Smooth muscle cell (in vitro differentiated cells): Measurements from ENCODE around the gene JCHAIN. TPM values are rescaled to one million over a fixed set of nuclear protein-coding genes. Genes with fewer than 3 reads are reported as not detected.

Source experiments
- DNase-seq: peaks from one replicate; lab custom pipeline; 2025; ENCODE audit not compliant: unreplicated experiment; lab: John Stamatoyannopoulos, UW
- H2AFZ ChIP-seq: fragments of 200-600 bp; sonication (generic); 2 replicates; pipeline ENCODE4 v1.6.0; 2016; ENCODE audit warnings: antibody characterized with exemption, low read depth, mild to moderate bottlenecking
- H3F3A ChIP-seq: fragments of 200-600 bp; sonication (generic); 2 replicates; pipeline ENCODE4 v1.6.0; 2017; ENCODE audit warnings: antibody characterized with exemption, low read depth
- H3K27ac ChIP-seq: fragments of 200-600 bp; sonication (generic); 2 replicates; pipeline ENCODE4 v1.5.1; 2016; ENCODE audit warnings: low read depth, mild to moderate bottlenecking
- H3K27me3 ChIP-seq: fragments of 200-600 bp; sonication (generic); 2 replicates; pipeline ENCODE4 v1.6.1; 2016; ENCODE audit warnings: low read depth, mild to moderate bottlenecking
- H3K36me3 ChIP-seq: fragments of 200-600 bp; sonication (generic); 2 replicates; pipeline ENCODE4 v1.5.1; 2016; ENCODE audit warnings: low read depth
- H3K4me1 ChIP-seq: fragments of 200-600 bp; sonication (generic); 2 replicates; pipeline ENCODE4 v1.5.1; 2016; ENCODE audit warnings: low read depth
- H3K4me2 ChIP-seq: fragments of 200-600 bp; sonication (generic); 2 replicates; pipeline ENCODE4 v1.6.0; 2016; ENCODE audit warnings: mild to moderate bottlenecking
- H3K4me3 ChIP-seq: fragments of 200-600 bp; sonication (generic); 2 replicates; pipeline ENCODE4 v1.5.1; 2016; ENCODE audit warnings: mild to moderate bottlenecking
- H3K79me2 ChIP-seq: fragments of 200-600 bp; sonication (generic); 2 replicates; pipeline ENCODE4 v1.6.0; 2016; ENCODE audit warnings: low read depth, mild to moderate bottlenecking
- H3K9ac ChIP-seq: fragments of 200-600 bp; sonication (generic); 2 replicates; pipeline ENCODE4 v1.6.0; 2016; ENCODE audit warnings: low read depth
- H3K9me3 ChIP-seq: fragments of 200-600 bp; sonication (generic); replicated peaks from 2 replicates; pipeline ENCODE4 v1.5.1; 2016; ENCODE audit warnings: low read depth
- H4K20me1 ChIP-seq: fragments of 200-600 bp; sonication (generic); 2 replicates; pipeline ENCODE4 v1.6.0; 2016; ENCODE audit warnings: low read depth
- WGBS: methylation state at CpG from one replicate; pipeline ENCODE4 v1.1.7; 2016; ENCODE audit warnings: low lambda C conversion rate; 5-methylcytosine and 5-hydroxymethylcytosine counted together
- polyA plus RNA-seq: library from polyadenylated mRNA; unstranded; fragments of >200 nt; fragmentation: Nextera tagmentation; extraction: Ambion mirVana; gene quantifications from 2 replicates; pipeline ENCODE4 v1.2.1, GENCODE V29; 2016
- total RNA-seq: library from RNA; depleted of rRNA; stranded (reverse); fragments of >200 nt; gene quantifications from 2 replicates; pipeline ENCODE4 v1.2.3, GENCODE V29; 2014
- TF ChIP-seq, protein P1 (sequence below): fragments of 200-600 bp; sonication (generic); IDR thresholded peaks from 2 replicates; pipeline ENCODE4 v1.5.1; 2017; ENCODE audit warnings: borderline replicate concordance, mild to moderate bottlenecking, antibody characterized with exemption; ENCODE audit not compliant: insufficient read depth, poor library complexity, severe bottlenecking

JCHAIN gene
- total and polyA plus RNA-seq, 2 experiments from 2014 or later, result not detected

GRCh38 chr4:70660106-70660505, 6.2 kb downstream of the JCHAIN start:
- H3K79me2 ChIP-seq, result no peaks in the 10 kb centered on the region
- H2AFZ ChIP-seq, result no peak overlapping the region
- no peaks in the 10 kb centered on the region for H4K20me1 ChIP-seq
- no peaks in the 10 kb centered on the region for H3F3A ChIP-seq
- no peak overlapping the region for H3K27ac ChIP-seq
- no peak overlapping the region for H3K4me2 ChIP-seq
- 84% methylated on average over 4 of the region's 4 CpGs for WGBS
- no peaks in the 10 kb centered on the region for H3K27me3 ChIP-seq
- no peak for DNase-seq
- no peaks in the 10 kb centered on the region for H3K36me3 ChIP-seq
- no peak overlapping the region for H3K4me3 ChIP-seq
- TF ChIP-seq, protein P1, sequence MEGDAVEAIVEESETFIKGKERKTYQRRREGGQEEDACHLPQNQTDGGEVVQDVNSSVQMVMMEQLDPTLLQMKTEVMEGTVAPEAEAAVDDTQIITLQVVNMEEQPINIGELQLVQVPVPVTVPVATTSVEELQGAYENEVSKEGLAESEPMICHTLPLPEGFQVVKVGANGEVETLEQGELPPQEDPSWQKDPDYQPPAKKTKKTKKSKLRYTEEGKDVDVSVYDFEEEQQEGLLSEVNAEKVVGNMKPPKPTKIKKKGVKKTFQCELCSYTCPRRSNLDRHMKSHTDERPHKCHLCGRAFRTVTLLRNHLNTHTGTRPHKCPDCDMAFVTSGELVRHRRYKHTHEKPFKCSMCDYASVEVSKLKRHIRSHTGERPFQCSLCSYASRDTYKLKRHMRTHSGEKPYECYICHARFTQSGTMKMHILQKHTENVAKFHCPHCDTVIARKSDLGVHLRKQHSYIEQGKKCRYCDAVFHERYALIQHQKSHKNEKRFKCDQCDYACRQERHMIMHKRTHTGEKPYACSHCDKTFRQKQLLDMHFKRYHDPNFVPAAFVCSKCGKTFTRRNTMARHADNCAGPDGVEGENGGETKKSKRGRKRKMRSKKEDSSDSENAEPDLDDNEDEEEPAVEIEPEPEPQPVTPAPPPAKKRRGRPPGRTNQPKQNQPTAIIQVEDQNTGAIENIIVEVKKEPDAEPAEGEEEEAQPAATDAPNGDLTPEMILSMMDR, result no peak
- no peaks in the 10 kb centered on the region for H3K4me1 ChIP-seq
- no peaks in the 10 kb centered on the region for H3K9me3 ChIP-seq
- H3K9ac ChIP-seq, result no peak overlapping the region

- Histone ChIP-seq H3K4me1 (no peaks in the 10 kb centered on the region), H3K36me3 (no peaks in the 10 kb centered on the region), H3F3A (no peaks in the 10 kb centered on the region), H3K4me3 (no peak overlapping the region), H2AFZ (no peak overlapping the region), H3K27me3 (no peaks in the 10 kb centered on the region), H4K20me1 (no peaks in the 10 kb centered on the region), H3K9ac (no peak overlapping the region), H3K27ac (no peak overlapping the region), H3K79me2 (no peaks in the 10 kb centered on the region), H3K4me2 (no peak overlapping the region), H3K9me3 (no peaks in the 10 kb centered on the region)
- WGBS, result 79% methylated on average over 3 of the region's 3 CpGs
- no peak for DNase-seq
- TF ChIP-seq, protein P1, result no peak
Observed at GRCh38 chr4:70658418-70658817, 7.9 kb downstream of the JCHAIN start.

GRCh38 chr4:70657326-70657725, 9.0 kb downstream of the JCHAIN start:
- no peaks in the 10 kb centered on the region for H3K36me3 ChIP-seq
- DNase-seq, result no peak
- H4K20me1 ChIP-seq, result no peaks in the 10 kb centered on the region
- no peak overlapping the region for H3K4me3 ChIP-seq
- H3K9ac ChIP-seq, result no peak overlapping the region
- TF ChIP-seq, protein P1, result no peak
- no peaks in the 10 kb centered on the region for H3K27me3 ChIP-seq
- no peaks in the 10 kb centered on the region for H3K4me1 ChIP-seq
- no peak overlapping the region for H3K27ac ChIP-seq
- H2AFZ ChIP-seq, result no peak overlapping the region
- H3K9me3 ChIP-seq, result no peaks in the 10 kb centered on the region
- H3F3A ChIP-seq, result no peaks in the 10 kb centered on the region
- WGBS, result 87% methylated on average over 5 of the region's 5 CpGs
- no peak overlapping the region for H3K4me2 ChIP-seq
- no peaks in the 10 kb centered on the region for H3K79me2 ChIP-seq

- no peaks in the 10 kb centered on the region for H3K9me3 ChIP-seq
- H3K79me2 ChIP-seq, result no peaks in the 10 kb centered on the region
- H2AFZ ChIP-seq, result no peak overlapping the region
- no peaks in the 10 kb centered on the region for H3K27me3 ChIP-seq
- DNase-seq, result no peak
- WGBS, result 52% methylated on average over 5 of the region's 5 CpGs
- H4K20me1 ChIP-seq, result no peaks in the 10 kb centered on the region
- no peaks in the 10 kb centered on the region for H3K36me3 ChIP-seq
- no peak overlapping the region for H3K4me3 ChIP-seq
- H3K27ac ChIP-seq, result peak overlapping the region; percentile 63
- H3K4me2 ChIP-seq, result no peak overlapping the region
- TF ChIP-seq, protein P1, result no peak
- no peaks in the 10 kb centered on the region for H3K4me1 ChIP-seq
- H3K9ac ChIP-seq, result no peak overlapping the region
- H3F3A ChIP-seq, result no peaks in the 10 kb centered on the region
Observed at GRCh38 chr4:70654605-70655011, 11.7 kb downstream of the JCHAIN start.
